Umbilical cord (tissue), 1 donor: ENCODE measurements around the gene FAM161B. TPM values are rescaled to one million over a fixed set of nuclear protein-coding genes. Genes with fewer than 3 reads are reported as not detected.

Source experiments
- total RNA-seq: library from RNA; depleted of rRNA; stranded (reverse); fragments of >200 nt; gene quantifications from one replicate; pipeline ENCODE4 v1.2.3, GENCODE V29; 2014; ENCODE audit warnings: low replicate concordance; ENCODE audit not compliant: insufficient read depth

FAM161B gene
- total RNA-seq, 1 donor from 2014 or later = 8.4 TPM

Other genes starting within 250 kb of the FAM161B start
- 42.1 TPM for gene PNMA1, start 235.7 kb downstream of the FAM161B start, total RNA-seq
- gene PTGR2, start 98.3 kb downstream of the FAM161B start, total RNA-seq = 16.1 TPM
- gene ZNF410, start 63.2 kb downstream of the FAM161B start, total RNA-seq = 71.5 TPM
- 17.1 TPM for gene COQ6, start 208 bp upstream of the FAM161B start, total RNA-seq
- 9.6 TPM for gene ENTPD5, start 69.2 kb upstream of the FAM161B start, total RNA-seq
- gene BBOF1, start 69.3 kb upstream of the FAM161B start, total RNA-seq = 10.1 TPM
- 36.4 TPM for gene ALDH6A1, start 134.4 kb upstream of the FAM161B start, total RNA-seq
- gene LIN52, start 134.9 kb upstream of the FAM161B start, total RNA-seq = 17.1 TPM